ENCODE results near the gene IRF2.
A peak's percentile ranks its signal among the peaks of the same experiment; 100 is the strongest.

The IRF2 gene

GRCh38 chr4:184474263-184475095 lies at the start of gene IRF2:
Gene IRF2 (minus strand): TSS chr4:184474550. CDS start chr4:184429064, 45,486 bp downstream.
- peak; percentile 99 for DNase-seq

GRCh38 chr4:184515606-184516005 lies 41.3 kb upstream of the IRF2 start:
- DNase-seq = no peak

- peak; percentile 46 for DNase-seq
Observed at GRCh38 chr4:184514121-184514988, 40.0 kb upstream of the IRF2 start.

GRCh38 chr4:184513802-184514120 lies 39.4 kb upstream of the IRF2 start:
- DNase-seq = no peak

GRCh38 chr4:184511156-184511555 lies 36.8 kb upstream of the IRF2 start:
- no peak for DNase-seq

- DNase-seq = no peak
Observed at GRCh38 chr4:184510401-184510800, 36.1 kb upstream of the IRF2 start.

GRCh38 chr4:184506527-184507121 lies 32.3 kb upstream of the IRF2 start:
- no peak for DNase-seq

GRCh38 chr4:184504385-184504784 lies 30.0 kb upstream of the IRF2 start:
- no peak for DNase-seq

GRCh38 chr4:184503869-184504300 lies 29.5 kb upstream of the IRF2 start:
- DNase-seq = no peak

GRCh38 chr4:184500748-184501589 lies 26.6 kb upstream of the IRF2 start:
- no peak for DNase-seq

GRCh38 chr4:184499996-184500395 lies 25.6 kb upstream of the IRF2 start:
- DNase-seq = no peak

GRCh38 chr4:184498598-184498997 lies 24.2 kb upstream of the IRF2 start:
- DNase-seq = no peak

GRCh38 chr4:184489771-184490170 lies 15.4 kb upstream of the IRF2 start:
- no peak for DNase-seq

- no peak for DNase-seq
Observed at GRCh38 chr4:184487503-184487902, 13.2 kb upstream of the IRF2 start.

GRCh38 chr4:184485279-184485678 lies 10.9 kb upstream of the IRF2 start:
- DNase-seq = no peak

- DNase-seq = no peak
Observed at GRCh38 chr4:184481544-184481943, 7.2 kb upstream of the IRF2 start.

- DNase-seq = no peak
Observed at GRCh38 chr4:184479516-184479950, 5.2 kb upstream of the IRF2 start.

GRCh38 chr4:184477201-184477999 lies 3.0 kb upstream of the IRF2 start:
- peak; percentile 47 for DNase-seq

GRCh38 chr4:184476695-184477094 lies 2.3 kb upstream of the IRF2 start:
- no peak for DNase-seq

- DNase-seq = no peak
Observed at GRCh38 chr4:184475498-184475897, 1.1 kb upstream of the IRF2 start.

GRCh38 chr4:184475096-184475461 lies 729 bp upstream of the IRF2 start:
- peak; percentile 70 for DNase-seq
